NT2/D1 (cell line): ENCODE data around the gene TRIM22.

Source experiments
- SUZ12 ChIP-seq: IDR thresholded peaks from 2 replicates; pipeline ENCODE4 v1.6.1; 2011; ENCODE audit not compliant: insufficient read length, insufficient read depth; ENCODE audit errors: extremely low read depth
- YY1 ChIP-seq: IDR thresholded peaks from 2 replicates; pipeline ENCODE4 v1.6.1; 2011; ENCODE audit not compliant: insufficient read length, insufficient read depth
- ZNF274 ChIP-seq: IDR thresholded peaks from 2 replicates; pipeline ENCODE4 v1.6.1; 2011; ENCODE audit warnings: mild to moderate bottlenecking, low read depth, low read length

- TF ChIP-seq ZNF274: no peak
- no peak for TF ChIP-seq YY1
- no peak for TF ChIP-seq SUZ12
Measured at GRCh38 chr11:5719703-5720495, 30.3 kb downstream of the TRIM22 start.
